ENCODE data around the gene ARHGAP26. TPM values are rescaled to one million over a fixed set of nuclear protein-coding genes. Genes with fewer than 3 reads are reported as not detected.
A peak's percentile ranks its signal among the peaks of the same experiment; 100 is the strongest.

ARHGAP26 gene
- total and polyA plus RNA-seq, 12 donors, result 7.5 to 45.8 (median 37.2) TPM

GRCh38 chr5:143156572-143156971 is 386.4 kb downstream of the ARHGAP26 start:
- H3K27me3 ChIP-seq, result no peaks in the 10 kb centered on the region
- intact Hi-C loops (cut with DNase I), result no loop called here
- peaks cover 0 to 10% (median 0%) of the 10 kb centered on the region in 9 donors for H3K36me3 ChIP-seq
- no peaks in the 10 kb centered on the region for H3K9me3 ChIP-seq
- peak in 2 of 8 donors; percentile 7 to 9 for ATAC-seq
- H3K4me3 ChIP-seq, result no peak overlapping the region
- WGBS, 2 donors, result 67 to 79% methylated on average over 4 of the region's 4 CpGs
- TF ChIP-seq, protein P1, sequence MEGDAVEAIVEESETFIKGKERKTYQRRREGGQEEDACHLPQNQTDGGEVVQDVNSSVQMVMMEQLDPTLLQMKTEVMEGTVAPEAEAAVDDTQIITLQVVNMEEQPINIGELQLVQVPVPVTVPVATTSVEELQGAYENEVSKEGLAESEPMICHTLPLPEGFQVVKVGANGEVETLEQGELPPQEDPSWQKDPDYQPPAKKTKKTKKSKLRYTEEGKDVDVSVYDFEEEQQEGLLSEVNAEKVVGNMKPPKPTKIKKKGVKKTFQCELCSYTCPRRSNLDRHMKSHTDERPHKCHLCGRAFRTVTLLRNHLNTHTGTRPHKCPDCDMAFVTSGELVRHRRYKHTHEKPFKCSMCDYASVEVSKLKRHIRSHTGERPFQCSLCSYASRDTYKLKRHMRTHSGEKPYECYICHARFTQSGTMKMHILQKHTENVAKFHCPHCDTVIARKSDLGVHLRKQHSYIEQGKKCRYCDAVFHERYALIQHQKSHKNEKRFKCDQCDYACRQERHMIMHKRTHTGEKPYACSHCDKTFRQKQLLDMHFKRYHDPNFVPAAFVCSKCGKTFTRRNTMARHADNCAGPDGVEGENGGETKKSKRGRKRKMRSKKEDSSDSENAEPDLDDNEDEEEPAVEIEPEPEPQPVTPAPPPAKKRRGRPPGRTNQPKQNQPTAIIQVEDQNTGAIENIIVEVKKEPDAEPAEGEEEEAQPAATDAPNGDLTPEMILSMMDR (IDR thresholded peaks at IDR 0.05), result no peak
- DNase-seq, result no peak
- H3K4me1 ChIP-seq, result peaks cover 7 to 45% (median 39%) of the 10 kb centered on the region in 9 donors
- peak overlapping the region in 1 of 10 donors; percentile 72 for H3K27ac ChIP-seq

DNA sequence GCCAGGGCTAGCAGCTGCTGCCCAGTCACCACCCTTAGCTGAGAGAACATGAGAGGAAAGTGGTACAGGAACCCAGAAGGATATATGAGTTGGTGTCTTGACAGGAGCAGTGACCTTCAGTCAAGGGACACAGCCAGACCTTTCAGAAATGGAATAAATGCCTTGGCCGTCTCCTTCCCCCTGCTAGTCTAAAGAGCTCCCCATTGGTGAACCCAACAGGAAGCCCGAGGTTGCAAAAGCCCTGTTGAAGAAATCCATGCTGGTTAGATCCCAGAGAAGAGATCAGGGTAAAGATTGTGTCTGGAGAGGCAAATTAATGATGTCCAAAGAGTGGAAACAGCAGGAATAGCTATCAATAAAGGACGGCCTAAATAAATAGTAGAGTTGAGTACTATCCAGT is 388.9 kb downstream of the ARHGAP26 start:
- H3K4me1 ChIP-seq, result peaks cover 7 to 33% (median 27%) of the 10 kb centered on the region in 9 donors
- 64 to 96% methylated on average over 3 of the region's 3 CpGs for WGBS, 2 donors
- ATAC-seq (no peak), DNase-seq (no peak)
- intact Hi-C loops (cut with DNase I), result no loop called here
- H3K27ac ChIP-seq, result no peak overlapping the region
- no peak overlapping the region for H3K4me3 ChIP-seq
- TF ChIP-seq, protein P1 (IDR thresholded peaks at IDR 0.05), result no peak
- H3K36me3 ChIP-seq, result no peaks in the 10 kb centered on the region
- H3K27me3 ChIP-seq, result no peaks in the 10 kb centered on the region
- H3K9me3 ChIP-seq, result no peaks in the 10 kb centered on the region

- peaks cover 0 to 8% (median under 1%) of the 10 kb centered on the region in 9 donors for H3K4me1 ChIP-seq
- intact Hi-C loops (cut with DNase I), result no loop called here
- H3K36me3 ChIP-seq, result peaks cover 0 to 3% (median 0%) of the 10 kb centered on the region in 9 donors
- no peak overlapping the region for H3K27ac ChIP-seq
- no peaks in the 10 kb centered on the region for H3K9me3 ChIP-seq
- no peaks in the 10 kb centered on the region for H3K27me3 ChIP-seq
- ATAC-seq (peak in 2 of 8 donors; percentile 41 to 70), DNase-seq (no peak)
- TF ChIP-seq, protein P1 (IDR thresholded peaks at IDR 0.05), result no peak
- H3K4me3 ChIP-seq, result no peak overlapping the region
- WGBS, 2 donors, result 83 to 88% methylated on average over 5 of the region's 5 CpGs
Observed at GRCh38 chr5:143161885-143162540, 391.8 kb downstream of the ARHGAP26 start.

- TF ChIP-seq, protein P1 (IDR thresholded peaks at IDR 0.05), result no peak
- ATAC-seq (no peak), DNase-seq (no peak)
- Histone ChIP-seq H3K4me3 (no peak overlapping the region), H3K9me3 (no peaks in the 10 kb centered on the region), H3K4me1 (peaks cover 0 to 8% (median 0%) of the 10 kb centered on the region in 9 donors), H3K27ac (no peak overlapping the region), H3K27me3 (no peaks in the 10 kb centered on the region), H3K36me3 (peaks cover 0 to 3% (median 0%) of the 10 kb centered on the region in 9 donors)
- intact Hi-C loops (cut with DNase I), result no loop called here
- 97 to 98% methylated on average over 3 of the region's 3 CpGs for WGBS, 2 donors
Observed at GRCh38 chr5:143162810-143163209, 392.6 kb downstream of the ARHGAP26 start.

Measured in heart right ventricle (tissue), 16 donors.